B cell (primary cell): ENCODE data around the gene OXER1. TPM values are rescaled to one million over a fixed set of nuclear protein-coding genes. Genes with fewer than 3 reads are reported as not detected.

ENCODE experiments used
- ATAC-seq: fragments of 200-7000 bp; cut with Tn5 transposase; one replicate; pipeline ENCODE4 v1.10.0; 2021; ENCODE audit warnings: low read depth, mild to moderate bottlenecking, moderate number of reproducible peaks, moderate library complexity
- CTCF ChIA-PET: fragments of 350-600 bp; sonication (Branson Sonifier 250); formaldehyde crosslinking; loops from one replicate; lab custom pipeline; 2021; ENCODE audit warnings: antibody characterized with exemption, inconsistent platforms; lab: Charles Lee
- POLR2A ChIA-PET: fragments of 350-600 bp; sonication (Branson Sonifier 250); formaldehyde crosslinking; loops from one replicate; lab custom pipeline; 2021; ENCODE audit warnings: antibody characterized with exemption; lab: Charles Lee
- DNase-seq: peaks from one replicate; pipeline ENCODE4 v3.0.0; 2013
- H2AFZ ChIP-seq: 2 replicates; pipeline ENCODE4 v1.6.1; 2012; ENCODE audit warnings: mild to moderate bottlenecking, low read depth, low read length; ENCODE audit not compliant: insufficient read depth, poor library complexity, severe bottlenecking
- H3K27ac ChIP-seq, 2 donors: 1 replicate in 1 of 2; 2 replicates in 1 of 2; pipeline ENCODE4 v1.5.1; 2012 to 2013; ENCODE audit warnings: low read length in 2 of 2, mild to moderate bottlenecking in 2 of 2, moderate library complexity in 1 of 2
- H3K27me3 ChIP-seq, 4 experiments: fragments of 200-600 bp in 1 of 4; sonication (generic) in 1 of 4; replicated peaks in 1 of 4; 1 replicate in 2 of 4; 2 replicates in 2 of 4; pipeline versions ENCODE4 v1.6.1 to v1.7.0; 2013 to 2016; ENCODE audit warnings: low read length in 3 of 4, mild to moderate bottlenecking in 2 of 4, mixed read lengths in 1 of 4, moderate library complexity in 1 of 4; ENCODE audit not compliant: insufficient read depth in 4 of 4, control insufficient read depth in 3 of 4; ENCODE audit errors: control extremely low read depth in 1 of 4
- H3K36me3 ChIP-seq, 2 experiments: replicated peaks in 1 of 2; 1 replicate in 1 of 2; 2 replicates in 1 of 2; pipeline versions ENCODE4 v1.6.1 to v1.7.1; 2013; ENCODE audit warnings: low read length in 1 of 2; ENCODE audit not compliant: insufficient read depth in 2 of 2, control insufficient read depth in 1 of 2; ENCODE audit errors: control extremely low read depth in 1 of 2, extremely low read depth in 1 of 2
- H3K4me1 ChIP-seq, 2 donors: fragments of 200-600 bp in 1 of 2; sonication (generic) in 1 of 2; 1 replicate in 1 of 2; 2 replicates in 1 of 2; pipeline versions ENCODE4 v1.5.1 to v1.6.1; 2013 to 2017; ENCODE audit warnings: low read length in 2 of 2; ENCODE audit not compliant: control insufficient read depth in 2 of 2, insufficient read depth in 2 of 2
- H3K4me2 ChIP-seq: replicated peaks from 2 replicates; pipeline ENCODE3; 2012; ENCODE audit warnings: mild to moderate bottlenecking, low read depth, low read length; ENCODE audit not compliant: poor library complexity, severe bottlenecking
- H3K4me3 ChIP-seq, 5 experiments: fragments of 200-600 bp in 1 of 5; sonication (generic) in 1 of 5; 1 replicate in 3 of 5; 2 replicates in 2 of 5; pipeline versions ENCODE4 v1.5.1 to v1.7.0; 2011 to 2016; ENCODE audit warnings: low read length in 4 of 5, mild to moderate bottlenecking in 4 of 5, low read depth in 2 of 5, control low read depth in 1 of 5, moderate library complexity in 1 of 5; ENCODE audit not compliant: insufficient read depth in 1 of 5; ENCODE audit errors: control extremely low read depth in 1 of 5, extremely low read depth in 1 of 5
- H3K79me2 ChIP-seq: fragments of 200-600 bp; sonication (generic); one replicate; pipeline ENCODE4 v1.6.0; 2016; ENCODE audit warnings: low read length; ENCODE audit not compliant: control insufficient read depth, insufficient read depth
- H3K9ac ChIP-seq: fragments of 200-600 bp; sonication (generic); 2 replicates; pipeline ENCODE4 v1.6.1; 2017; ENCODE audit warnings: mild to moderate bottlenecking, low read length, moderate library complexity
- H3K9me3 ChIP-seq, 3 donors: one replicate each; pipeline versions ENCODE4 v1.6.1 to v1.7.1; 2013; ENCODE audit warnings: low read length in 2 of 3; ENCODE audit not compliant: control insufficient read depth in 2 of 3, insufficient read depth in 1 of 3; ENCODE audit errors: control extremely low read depth in 1 of 3
- H4K20me1 ChIP-seq: 2 replicates; pipeline ENCODE4 v1.6.0; 2012; ENCODE audit warnings: mild to moderate bottlenecking, low read length; ENCODE audit not compliant: insufficient read depth, control insufficient read depth, poor library complexity, severe bottlenecking
- H3K27ac Mint-ChIP-seq: one replicate; pipeline ENCODE4 v1.8.0; 2021; ENCODE audit warnings: mixed read lengths
- H3K27me3 Mint-ChIP-seq: one replicate; pipeline ENCODE4 v1.8.0; 2021; ENCODE audit warnings: mixed read lengths
- H3K4me1 Mint-ChIP-seq: one replicate; pipeline ENCODE4 v1.8.0; 2021; ENCODE audit warnings: mixed read lengths
- H3K4me3 Mint-ChIP-seq: one replicate; pipeline ENCODE4 v1.8.0; 2021; ENCODE audit warnings: mixed read lengths
- H3K9me3 Mint-ChIP-seq: one replicate; pipeline ENCODE4 v1.8.0; 2022; ENCODE audit warnings: mixed read lengths; ENCODE audit not compliant: insufficient read depth
- CTCF ChIP-seq: fragments of 200-600 bp; IDR thresholded peaks from one replicate; pipeline ENCODE4 v1.8.0; 2022; ENCODE audit warnings: antibody characterized with exemption, mild to moderate bottlenecking
- EZH2 ChIP-seq: IDR thresholded peaks from 2 replicates; pipeline ENCODE4 v1.6.1; 2012; ENCODE audit warnings: borderline replicate concordance, low read depth, mild to moderate bottlenecking, moderate library complexity, low read length; ENCODE audit not compliant: insufficient read depth, poor library complexity, severe bottlenecking
- WGBS: methylation state at CpG from one replicate; pipeline ENCODE4 v1.1.5; 2013; ENCODE audit warnings: missing lambda C conversion rate; ENCODE audit not compliant: insufficient coverage; 5-methylcytosine and 5-hydroxymethylcytosine counted together
- intact Hi-C: fragments of 100-400 bp; cut with micrococcal nuclease; formaldehyde crosslinking; loops from one replicate; pipeline ENCODE4 v1.10.0; 2022
- polyA plus RNA-seq: library from polyadenylated mRNA; depleted of rRNA; stranded (reverse); fragments of >200 nt; gene quantifications from 2 replicates; pipeline ENCODE4 v1.2.3, GENCODE V29; 2012
- total RNA-seq, 2 donors: library from RNA; stranded (reverse); fragments of 120-200 nt in 1 of 2; gene quantifications; 1 replicate in 1 of 2; 2 replicates in 1 of 2; pipeline versions ENCODE4 v1.2.3 to v1.2.4, GENCODE V29; 2013 to 2022

OXER1 gene
- total and polyA plus RNA-seq, 2 donors (not counting 1 experiment from before 2014, with no cell fraction given) = 3.2 to 3.3 TPM

DNA sequence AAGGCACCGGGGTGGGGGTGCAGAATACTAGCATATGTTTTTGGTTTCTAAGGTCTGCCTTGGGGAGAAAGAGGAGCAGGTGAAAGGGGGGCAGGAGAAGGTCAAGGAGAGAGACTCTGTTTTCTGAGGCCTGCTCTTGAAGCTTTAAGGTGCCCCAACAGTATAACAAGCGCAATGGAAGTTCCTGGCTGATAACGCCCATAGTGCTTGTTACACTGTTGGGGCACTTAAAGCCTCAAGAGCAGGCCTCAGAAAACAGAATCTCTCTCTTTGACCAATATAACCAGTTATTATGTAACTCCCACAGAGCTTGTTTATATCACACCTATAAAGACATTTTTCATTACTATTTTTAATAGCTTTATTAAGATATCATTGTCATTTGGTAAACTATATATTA is 16.5 kb downstream of the OXER1 start:
- Mint-ChIP-seq H3K4me3 (no peak overlapping the region), H3K9me3 (no peaks in the 10 kb centered on the region), H3K27me3 (no peaks in the 10 kb centered on the region), H3K4me1 (peaks cover 14% of the 10 kb centered on the region), H3K27ac (no peak overlapping the region)
- CTCF ChIA-PET = no interaction called here
- H3K4me3 ChIP-seq = no peak overlapping the region
- TF ChIP-seq EZH2 (no peak), CTCF (no peak)
- H4K20me1 ChIP-seq = no peaks in the 10 kb centered on the region
- no peaks in the 10 kb centered on the region for H3K36me3 ChIP-seq
- POLR2A ChIA-PET = no interaction called here
- no peaks in the 10 kb centered on the region for H3K79me2 ChIP-seq
- ATAC-seq = no peak
- H3K4me2 ChIP-seq = no peak overlapping the region
- 100% methylated on average over 3 of the region's 3 CpGs for WGBS
- no peak overlapping the region for H3K9ac ChIP-seq
- DNase-seq = no peak
- H3K27ac ChIP-seq = no peak overlapping the region
- intact Hi-C loops = no loop called here
- H3K27me3 ChIP-seq = no peaks in the 10 kb centered on the region
- no peak overlapping the region for H2AFZ ChIP-seq
- peaks cover 14 to 16% of the 10 kb centered on the region in 2 donors for H3K4me1 ChIP-seq
- no peaks in the 10 kb centered on the region for H3K9me3 ChIP-seq

GRCh38 chr2:42744545-42745082 is 19.3 kb downstream of the OXER1 start:
- H3K36me3 ChIP-seq = no peaks in the 10 kb centered on the region
- ATAC-seq (no peak), DNase-seq (no peak)
- Mint-ChIP-seq H3K4me1 (peaks cover 5% of the 10 kb centered on the region), H3K27me3 (no peaks in the 10 kb centered on the region), H3K9me3 (no peaks in the 10 kb centered on the region), H3K4me3 (no peak overlapping the region), H3K27ac (no peak overlapping the region)
- H3K27ac ChIP-seq = no peak overlapping the region
- no CpG with 5 or more reads among the region's 3 CpGs for WGBS
- ChIA-PET CTCF (interaction anchor here (1.2 to 2.1 kb wide), 2 partner anchors 13 to 48 kb away, joined by 4 to 8 read pairs; partner anchors contain the start of gene HAAO), POLR2A (no interaction called here)
- no peak overlapping the region for H3K4me2 ChIP-seq
- H3K9me3 ChIP-seq = no peaks in the 10 kb centered on the region
- intact Hi-C loops = no loop called here
- TF ChIP-seq EZH2 = no peak
- no peak for TF ChIP-seq CTCF
- no peaks in the 10 kb centered on the region for H3K4me1 ChIP-seq
- no peaks in the 10 kb centered on the region for H3K79me2 ChIP-seq
- H3K27me3 ChIP-seq = no peaks in the 10 kb centered on the region
- no peak overlapping the region for H3K9ac ChIP-seq
- no peak overlapping the region for H2AFZ ChIP-seq
- no peak overlapping the region for H3K4me3 ChIP-seq
- no peaks in the 10 kb centered on the region for H4K20me1 ChIP-seq
